Endothelial cell of umbilical vein (primary cell): ENCODE results near the gene YTHDF1.

Source experiments
- CTCF ChIP-seq, 2 donors: IDR thresholded peaks; 1 replicate in 1 of 2; 2 replicates in 1 of 2; pipeline ENCODE4 v1.5.1; 2011; ENCODE audit warnings: low read length in 2 of 2, mild to moderate bottlenecking in 2 of 2, moderate library complexity in 2 of 2, control low read depth in 1 of 2, inconsistent platforms in 1 of 2, low read depth in 1 of 2; ENCODE audit not compliant: insufficient read depth in 1 of 2; ENCODE audit errors: extremely low read depth in 1 of 2
- MAX ChIP-seq: IDR thresholded peaks from 2 replicates; pipeline ENCODE4 v1.6.1; 2011; ENCODE audit not compliant: insufficient read depth, insufficient read length
- POLR2A ChIP-seq: IDR thresholded peaks from 2 replicates; pipeline ENCODE4 v1.6.1; 2012; ENCODE audit warnings: low read depth, mild to moderate bottlenecking, control low read depth, low read length

- TF ChIP-seq MAX, result no peak
- no peak for TF ChIP-seq CTCF (IDR thresholded peaks at IDR 0.05; ENCODE audit: extremely low read depth in 1 of 2, insufficient read depth in 1 of 2, low read depth in 1 of 2, low read length in 2 of 2)
- TF ChIP-seq POLR2A, result no peak
Observed at GRCh38 chr20:63194797-63195173, 21.1 kb downstream of the YTHDF1 start.
